Measurements from ENCODE around the gene ZMYND8. TPM values are rescaled to one million over a fixed set of nuclear protein-coding genes. Genes with fewer than 3 reads are reported as not detected.
A peak's percentile ranks its signal among the peaks of the same experiment; 100 is the strongest.

Gene ZMYND8
- total RNA-seq, 1 donor from 2014 or later: 57.6 TPM

GRCh38 chr20:47303736-47304135 is 52.8 kb downstream of the ZMYND8 start:
- H3K4me3 ChIP-seq: no peak overlapping the region
- H3K9me3 ChIP-seq: no peaks in the 10 kb centered on the region
- H3K4me1 ChIP-seq: peaks cover 23% of the 10 kb centered on the region
- H3K27me3 ChIP-seq (ENCODE audit: low read depth): no peaks in the 10 kb centered on the region
- H3K36me3 ChIP-seq: peaks cover 37% of the 10 kb centered on the region
- DNase-seq (no peak), ATAC-seq (peak in 1 of 2 donors; percentile 43)
- H3K27ac ChIP-seq: peak overlapping the region; percentile 64
- intact Hi-C loops (cut with DNase I): no loop called here
- no peak for TF ChIP-seq CTCF (IDR thresholded peaks at IDR 0.05)

GRCh38 chr20:47300071-47300470 is 56.4 kb downstream of the ZMYND8 start:
- no peak overlapping the region for H3K4me3 ChIP-seq
- TF ChIP-seq CTCF (IDR thresholded peaks at IDR 0.05): no peak
- no peaks in the 10 kb centered on the region for H3K9me3 ChIP-seq
- no peak for DNase-seq
- peaks cover 43% of the 10 kb centered on the region for H3K36me3 ChIP-seq
- no peaks in the 10 kb centered on the region for H3K27me3 ChIP-seq (ENCODE audit: low read depth)
- peak overlapping the region; percentile 7 for H3K27ac ChIP-seq
- no peak for ATAC-seq
- intact Hi-C loops (cut with DNase I): no loop called here
- peaks cover 23% of the 10 kb centered on the region for H3K4me1 ChIP-seq

- DNase-seq (no peak), ATAC-seq (no peak)
- intact Hi-C loops (cut with DNase I): no loop called here
- no peak for TF ChIP-seq CTCF (IDR thresholded peaks at IDR 0.05)
- Histone ChIP-seq H3K27ac (no peak overlapping the region), H3K27me3 (ENCODE audit: low read depth) (no peaks in the 10 kb centered on the region), H3K36me3 (peaks cover 57% of the 10 kb centered on the region), H3K9me3 (no peaks in the 10 kb centered on the region), H3K4me1 (peaks cover 10% of the 10 kb centered on the region), H3K4me3 (no peak overlapping the region)
Measured at GRCh38 chr20:47298624-47299023, 57.9 kb downstream of the ZMYND8 start.

GRCh38 chr20:47297746-47298145 is 58.8 kb downstream of the ZMYND8 start:
- no peak for ATAC-seq
- intact Hi-C loops (cut with DNase I): no loop called here
- Histone ChIP-seq H3K27me3 (ENCODE audit: low read depth) (no peaks in the 10 kb centered on the region), H3K36me3 (peaks cover 63% of the 10 kb centered on the region), H3K4me1 (peaks cover under 1% of the 10 kb centered on the region), H3K9me3 (no peaks in the 10 kb centered on the region), H3K27ac (no peak overlapping the region), H3K4me3 (no peak overlapping the region)
- TF ChIP-seq CTCF (IDR thresholded peaks at IDR 0.05): no peak
- no peak for DNase-seq

GRCh38 chr20:47296950-47297349 is 59.5 kb downstream of the ZMYND8 start:
- intact Hi-C loops (cut with DNase I): no loop called here
- ATAC-seq (no peak), DNase-seq (no peak)
- no peak overlapping the region for H3K27ac ChIP-seq
- peaks cover 71% of the 10 kb centered on the region for H3K36me3 ChIP-seq
- H3K27me3 ChIP-seq (ENCODE audit: low read depth): no peaks in the 10 kb centered on the region
- peak; percentile 29 for TF ChIP-seq CTCF (IDR thresholded peaks at IDR 0.05)
- H3K4me1 ChIP-seq: no peaks in the 10 kb centered on the region
- H3K4me3 ChIP-seq: no peak overlapping the region
- no peaks in the 10 kb centered on the region for H3K9me3 ChIP-seq
